Hindlimb muscle (tissue), 1 donor: ENCODE results near the gene USH1G. TPM values are rescaled to one million over a fixed set of nuclear protein-coding genes. Genes with fewer than 3 reads are reported as not detected.

Experiments used
- DNase-seq: peaks from one replicate; pipeline ENCODE4 v3.0.0-alpha.2; 2013
- polyA plus RNA-seq: library from polyadenylated mRNA; unstranded; fragments of 120-200 nt; gene quantifications from one replicate; pipeline ENCODE4 v1.2.1, GENCODE V29; 2013; ENCODE audit not compliant: insufficient read length

The USH1G gene
- polyA plus RNA-seq, 1 donor = not detected

DNA sequence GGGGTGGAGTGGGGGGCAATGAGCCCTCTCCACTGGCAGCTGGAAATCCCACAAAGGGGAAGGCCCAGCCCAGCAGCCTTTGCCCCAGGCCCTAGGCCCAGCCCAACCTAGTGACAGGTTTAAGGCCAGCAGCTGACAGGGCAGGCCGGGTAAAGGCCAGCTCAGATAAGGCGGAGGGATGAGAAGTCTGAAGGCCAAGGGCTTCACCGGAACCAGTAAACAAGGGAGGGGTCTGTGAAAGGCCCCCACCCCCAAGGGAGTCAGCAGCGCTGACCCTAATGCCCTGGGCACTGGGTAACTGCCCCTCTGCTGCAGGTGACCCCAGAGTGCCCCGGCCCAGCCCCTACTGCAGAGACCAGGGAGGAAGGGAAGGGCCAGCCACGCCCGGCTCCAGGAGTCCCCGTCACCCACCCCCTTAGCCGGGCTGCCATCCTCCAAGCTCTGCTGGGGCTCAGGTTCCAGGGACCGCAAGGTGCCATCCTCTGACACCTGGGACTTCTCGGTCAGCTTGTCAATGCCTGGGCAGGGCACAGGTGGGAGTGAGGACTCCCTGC is 30.2 kb upstream of the USH1G start:
- DNase-seq = no peak

DNA sequence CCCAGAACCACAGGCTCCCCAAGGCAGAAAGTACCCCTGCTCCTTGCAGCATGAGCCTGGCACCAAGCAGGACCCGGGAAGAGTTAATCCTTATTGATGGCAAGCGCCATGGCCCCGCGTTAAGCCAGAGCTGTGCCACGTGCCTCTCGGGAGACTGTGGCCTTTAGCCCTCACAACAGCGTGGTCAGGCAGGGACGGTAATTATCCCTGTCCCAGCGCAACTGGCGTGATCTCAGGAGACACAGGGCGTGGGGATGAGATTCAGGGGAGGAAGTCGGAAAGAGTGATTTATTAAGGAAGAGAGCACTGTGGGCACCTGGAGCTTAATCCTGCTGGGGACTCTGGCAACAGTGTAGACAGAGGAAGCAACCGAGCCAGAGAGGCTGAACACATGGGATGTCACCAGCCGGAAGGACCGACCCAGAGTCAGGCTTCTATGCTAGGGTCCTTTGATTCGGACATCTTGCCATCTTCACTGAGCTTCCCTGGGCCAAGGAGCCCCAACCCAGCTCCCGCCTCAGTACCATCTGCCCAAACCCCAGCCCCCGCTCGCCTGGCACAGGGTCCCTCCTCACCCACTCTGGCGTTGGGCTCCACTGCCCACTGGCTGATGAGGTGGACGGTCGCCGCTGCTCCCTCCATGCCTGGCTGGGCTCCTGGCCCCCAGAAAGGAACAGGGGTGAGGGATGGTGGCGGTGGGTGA is 29.5 kb upstream of the USH1G start:
- no peak for DNase-seq

DNA sequence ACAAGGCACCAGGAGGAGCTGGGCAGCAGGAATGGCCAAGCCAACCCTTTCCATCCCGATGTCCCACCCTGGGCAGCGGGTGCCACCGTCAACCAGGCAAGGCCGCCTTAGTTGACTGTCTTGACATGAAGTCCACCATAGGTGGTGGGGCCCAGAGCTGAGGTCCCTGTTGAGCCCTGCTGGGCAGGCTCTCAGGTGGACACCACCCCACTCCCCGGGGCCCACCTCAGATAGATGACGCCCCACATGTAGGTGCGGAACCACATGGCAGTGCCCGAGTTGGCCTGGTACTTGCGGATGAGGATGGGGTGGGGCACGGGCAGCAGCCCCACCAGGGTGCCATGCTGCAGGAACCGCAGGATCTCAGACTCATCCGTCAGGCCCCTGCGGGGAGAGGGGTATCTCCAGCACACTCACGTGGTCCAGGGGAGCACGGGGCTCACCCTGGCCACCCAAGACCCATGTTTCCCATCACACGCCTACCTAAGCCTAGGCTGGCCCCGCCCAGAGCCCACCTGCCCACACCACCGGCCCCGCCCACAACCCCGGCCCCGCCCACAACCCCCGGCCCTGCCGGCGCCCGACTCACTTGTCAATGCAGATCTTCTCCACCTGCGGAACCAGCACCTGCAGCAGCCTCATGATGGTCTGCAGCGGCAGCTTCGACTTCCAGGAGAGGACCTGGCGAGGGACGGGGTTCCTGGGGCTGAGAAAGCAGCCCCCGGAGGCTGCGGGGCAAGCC is 28.8 kb upstream of the USH1G start:
- DNase-seq = no peak

DNA sequence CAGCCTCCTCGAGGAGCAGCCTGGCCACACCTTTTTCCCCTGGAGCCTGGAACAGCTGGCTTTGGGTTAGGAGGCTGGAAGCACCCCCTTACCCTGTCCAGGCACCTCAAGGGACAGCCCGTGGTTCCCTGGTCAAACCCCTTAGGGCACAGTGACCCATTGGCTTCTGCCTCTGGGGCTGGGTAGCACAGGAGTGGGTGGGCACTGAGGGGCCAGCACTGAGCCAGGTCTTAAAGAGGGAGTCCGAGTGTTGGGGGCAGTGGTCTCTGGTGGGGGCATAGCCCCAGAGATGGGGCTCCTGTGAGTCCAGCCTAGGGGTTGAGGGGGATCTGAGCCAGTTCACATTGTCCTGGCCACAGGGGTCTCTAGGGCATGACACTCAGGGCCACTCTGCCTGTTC is 28.0 kb upstream of the USH1G start:
- no peak for DNase-seq

DNA sequence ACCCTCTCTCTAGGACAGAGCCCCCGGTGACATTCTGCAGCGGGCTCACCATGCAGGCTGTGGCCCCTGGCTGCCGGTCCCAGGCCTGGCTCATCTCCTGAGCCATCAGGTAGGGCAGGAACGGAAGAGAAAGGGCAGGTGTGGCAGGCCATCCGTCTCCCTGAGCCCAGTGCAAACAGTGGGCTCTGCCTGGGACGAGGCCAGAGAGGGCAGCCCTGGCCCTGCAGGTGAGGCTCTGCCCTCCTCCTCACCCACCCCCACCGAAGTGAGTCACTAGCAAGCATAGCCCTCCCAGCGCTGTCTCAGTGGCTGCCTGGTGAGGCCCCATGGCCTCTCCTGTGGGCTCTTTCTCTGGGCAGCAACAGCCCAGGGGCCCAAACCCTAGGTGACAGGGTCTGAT is 27.2 kb upstream of the USH1G start:
- DNase-seq = no peak

DNA sequence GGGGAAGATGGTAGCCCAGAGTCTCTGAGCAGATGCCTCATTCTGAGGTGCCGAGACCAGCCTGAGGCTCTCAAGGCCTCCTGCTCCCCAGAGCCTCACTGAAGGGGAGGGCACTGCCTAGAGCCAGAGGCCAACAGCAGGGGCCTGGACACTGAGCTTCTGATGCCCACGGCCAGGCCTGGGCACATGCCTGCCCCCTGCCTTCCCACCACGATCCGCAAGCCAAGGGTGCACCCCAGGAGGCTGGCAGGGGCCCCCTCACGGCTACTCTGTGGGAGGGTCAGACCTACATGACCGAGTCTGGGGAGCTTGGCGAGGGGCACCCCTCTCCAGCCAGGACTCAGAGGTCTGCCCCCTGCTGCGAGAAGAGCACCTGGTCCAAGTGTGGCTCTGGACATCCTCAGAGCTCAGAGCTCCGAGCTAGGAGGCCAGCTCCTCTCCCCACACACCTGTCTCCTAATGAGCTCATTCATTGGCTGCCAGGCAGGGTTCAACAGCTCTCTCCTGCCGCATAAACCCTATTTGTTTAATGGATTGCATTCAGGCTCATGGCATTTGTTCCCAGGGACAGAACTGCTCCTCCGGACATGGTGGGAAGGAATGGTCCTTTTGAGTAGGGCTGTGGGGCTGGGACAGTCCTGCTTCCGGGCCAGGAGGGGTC is 26.5 kb upstream of the USH1G start:
- no peak for DNase-seq

DNA sequence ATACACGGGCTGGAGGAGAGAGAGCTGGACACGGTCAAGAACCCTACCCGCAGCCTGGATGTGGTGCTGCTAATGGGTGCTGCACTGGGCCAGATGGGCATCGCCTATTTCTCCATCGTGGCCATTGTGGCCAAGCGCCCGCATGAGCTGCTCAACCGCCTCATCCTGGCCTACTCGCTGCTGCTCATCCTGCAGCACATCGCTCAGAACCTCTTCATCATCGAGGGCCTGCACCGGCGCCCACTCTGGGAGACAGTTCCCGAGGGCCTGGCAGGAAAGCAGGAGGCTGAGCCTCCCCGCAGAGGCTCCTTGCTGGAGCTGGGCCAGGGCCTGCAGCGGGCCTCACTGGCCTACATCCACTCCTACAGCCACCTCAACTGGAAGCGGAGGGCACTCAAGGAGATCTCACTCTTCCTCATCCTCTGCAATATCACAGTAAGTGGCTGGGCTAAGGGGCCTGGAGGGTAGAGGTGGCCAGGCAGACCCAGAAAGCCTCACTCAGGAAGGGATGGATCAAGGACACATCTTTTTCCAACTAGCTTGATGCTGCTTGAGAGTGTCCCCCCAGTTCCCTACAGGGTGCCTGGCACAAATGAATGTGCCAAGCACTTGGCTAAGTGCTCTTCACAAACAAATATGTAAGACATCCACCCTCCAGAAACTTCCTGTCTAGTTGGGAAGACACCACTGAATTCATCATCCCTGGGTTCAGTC is 24.1 kb upstream of the USH1G start:
- DNase-seq = no peak

DNA sequence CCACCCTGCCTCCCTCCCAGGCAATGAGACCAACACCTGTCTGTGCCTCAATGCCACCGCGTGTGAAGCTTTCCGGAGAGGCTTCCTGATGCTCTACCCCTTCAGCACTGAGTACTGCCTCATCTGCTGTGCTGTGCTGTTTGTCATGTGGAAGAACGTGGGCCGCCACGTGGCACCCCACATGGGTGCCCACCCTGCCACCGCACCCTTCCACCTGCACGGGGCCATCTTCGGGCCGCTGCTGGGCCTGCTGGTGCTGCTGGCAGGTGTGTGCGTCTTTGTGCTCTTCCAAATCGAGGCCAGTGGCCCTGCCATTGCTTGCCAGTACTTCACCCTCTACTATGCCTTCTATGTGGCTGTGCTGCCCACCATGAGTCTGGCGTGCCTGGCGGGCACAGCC is 23.6 kb upstream of the USH1G start:
- no peak for DNase-seq

DNA sequence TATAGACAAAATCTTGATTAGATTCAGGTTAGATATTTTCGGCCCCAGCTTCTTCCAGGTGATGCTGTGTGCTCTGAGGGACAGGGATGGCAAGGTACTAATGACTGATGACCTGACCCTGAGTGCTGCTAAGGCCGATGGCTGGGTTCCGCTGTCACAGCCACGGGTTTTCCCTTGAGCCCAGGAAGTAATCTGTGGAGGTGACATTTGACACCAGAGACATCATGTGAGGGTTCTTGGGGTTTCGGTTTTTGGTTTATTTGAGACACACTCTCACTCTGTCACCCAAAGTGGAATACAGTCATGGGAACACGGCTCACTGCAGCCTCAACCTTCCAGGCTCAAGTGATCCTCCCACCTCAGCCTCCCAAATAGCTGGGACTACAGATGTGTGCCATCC is 22.5 kb upstream of the USH1G start:
- no peak for DNase-seq

DNA sequence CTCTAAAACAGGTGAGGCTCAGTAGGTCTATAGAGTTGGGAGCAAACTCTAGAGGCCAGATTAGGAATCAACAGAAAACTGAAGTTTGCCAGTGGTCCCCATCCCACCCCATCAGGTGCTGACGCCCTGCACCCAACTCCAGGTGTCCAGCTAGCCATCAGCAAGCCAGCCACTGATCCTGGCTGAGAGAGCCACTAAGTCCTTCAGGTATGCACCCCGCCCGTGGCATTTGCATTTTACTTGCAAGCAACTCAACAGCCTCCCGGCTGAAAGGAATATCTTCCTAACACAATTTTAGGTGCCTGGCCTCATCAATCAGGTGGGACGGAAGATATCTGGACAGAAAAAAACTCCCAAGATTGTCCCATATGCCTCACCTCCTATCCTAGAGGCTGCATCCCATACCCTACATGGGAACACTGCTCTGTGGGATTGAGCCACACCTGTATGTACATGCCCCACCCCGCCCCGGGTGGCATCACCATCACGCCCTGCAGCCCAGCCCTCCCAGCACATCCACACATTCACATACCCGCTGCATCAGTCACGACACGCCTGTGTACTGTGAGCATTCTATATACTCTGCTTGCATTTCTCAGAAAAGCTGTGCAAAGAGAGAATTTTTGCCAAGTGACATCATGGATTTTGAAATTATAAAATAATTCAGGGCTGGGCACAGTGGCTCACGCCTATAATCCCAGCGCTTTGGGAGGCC is 20.9 kb upstream of the USH1G start:
- no peak for DNase-seq

DNA sequence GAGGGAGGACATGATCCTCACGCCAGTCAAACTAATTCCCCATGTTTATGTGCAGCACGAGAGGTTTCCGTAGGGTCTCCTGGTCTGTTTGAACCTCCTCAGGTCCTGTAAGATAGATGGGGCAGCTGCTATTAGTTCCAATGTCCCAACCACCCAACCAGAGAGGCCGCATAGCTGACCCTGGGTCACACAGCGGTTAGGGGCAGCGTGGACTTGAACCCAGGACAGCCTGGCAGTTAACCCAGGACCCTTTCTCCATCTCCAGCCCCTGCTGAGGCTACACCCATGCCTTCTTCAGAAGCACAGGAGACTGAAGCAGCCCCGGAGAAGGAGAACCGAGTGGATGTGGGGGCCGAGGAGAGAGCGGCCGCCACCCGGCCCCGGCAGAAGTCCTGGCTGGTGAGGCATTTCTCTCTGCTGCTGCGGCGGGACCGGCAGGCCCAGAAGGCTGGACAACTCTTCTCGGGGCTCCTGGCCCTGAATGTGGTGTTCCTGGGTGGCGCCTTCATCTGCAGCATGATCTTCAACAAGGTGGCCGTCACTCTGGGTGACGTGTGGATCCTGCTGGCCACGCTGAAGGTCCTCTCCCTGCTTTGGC is 18.2 kb upstream of the USH1G start:
- DNase-seq = no peak

DNA sequence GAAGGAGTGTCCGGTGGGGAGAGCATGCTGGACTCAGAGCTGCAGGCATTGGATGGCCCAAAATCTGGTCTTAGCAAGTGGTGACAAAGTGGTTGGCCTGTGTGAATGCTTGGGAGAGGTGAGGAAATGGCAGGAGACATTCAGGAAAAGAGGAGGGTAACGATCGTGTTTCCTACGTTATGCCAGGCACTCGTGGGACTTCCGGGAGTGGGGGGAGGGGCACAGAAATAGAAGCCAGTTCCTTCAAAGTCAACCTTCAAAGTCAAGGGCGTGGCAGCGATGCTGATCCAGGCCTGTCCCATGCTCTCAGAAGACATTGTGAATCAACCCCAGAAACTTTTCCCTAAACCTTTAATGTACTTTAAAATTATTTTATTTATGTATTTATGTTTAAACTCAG is 16.5 kb upstream of the USH1G start:
- DNase-seq = no peak

DNA sequence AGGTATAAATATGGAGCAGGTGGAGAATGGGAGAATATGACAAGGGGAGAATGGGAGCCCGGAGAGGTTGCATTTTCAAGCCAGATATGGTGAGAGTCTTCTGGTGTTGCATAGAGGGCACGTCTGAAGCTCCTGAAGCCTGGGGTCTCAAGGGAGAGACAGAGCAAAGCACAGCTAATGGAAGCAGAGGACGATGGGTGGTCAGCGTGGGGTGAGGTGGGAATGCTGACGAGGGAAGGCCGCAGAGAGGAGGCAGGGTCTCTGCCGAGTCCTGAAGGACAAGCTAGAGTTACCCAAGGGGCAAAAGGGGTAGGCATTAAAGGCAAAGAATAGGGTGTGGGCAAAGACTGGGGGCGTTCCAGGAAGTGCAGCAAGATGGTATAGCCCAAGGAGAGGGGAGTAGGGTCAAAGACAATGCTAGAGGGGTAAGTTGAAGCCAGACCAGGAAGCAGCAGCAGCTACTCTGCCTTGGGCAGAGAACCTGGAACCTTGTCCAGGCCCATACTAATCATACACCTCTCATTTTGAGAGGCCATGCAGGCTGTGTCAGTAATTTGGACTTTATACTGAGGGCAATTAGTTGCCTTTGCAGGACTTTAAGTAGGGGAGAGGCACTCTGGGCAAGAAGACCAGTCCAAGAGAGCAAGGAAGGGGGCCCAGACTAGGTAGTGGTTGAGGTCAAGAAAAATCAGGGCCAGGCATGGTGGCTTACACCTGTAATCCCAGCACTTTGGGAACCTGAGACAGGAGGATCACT is 15.3 kb upstream of the USH1G start:
- no peak for DNase-seq

DNA sequence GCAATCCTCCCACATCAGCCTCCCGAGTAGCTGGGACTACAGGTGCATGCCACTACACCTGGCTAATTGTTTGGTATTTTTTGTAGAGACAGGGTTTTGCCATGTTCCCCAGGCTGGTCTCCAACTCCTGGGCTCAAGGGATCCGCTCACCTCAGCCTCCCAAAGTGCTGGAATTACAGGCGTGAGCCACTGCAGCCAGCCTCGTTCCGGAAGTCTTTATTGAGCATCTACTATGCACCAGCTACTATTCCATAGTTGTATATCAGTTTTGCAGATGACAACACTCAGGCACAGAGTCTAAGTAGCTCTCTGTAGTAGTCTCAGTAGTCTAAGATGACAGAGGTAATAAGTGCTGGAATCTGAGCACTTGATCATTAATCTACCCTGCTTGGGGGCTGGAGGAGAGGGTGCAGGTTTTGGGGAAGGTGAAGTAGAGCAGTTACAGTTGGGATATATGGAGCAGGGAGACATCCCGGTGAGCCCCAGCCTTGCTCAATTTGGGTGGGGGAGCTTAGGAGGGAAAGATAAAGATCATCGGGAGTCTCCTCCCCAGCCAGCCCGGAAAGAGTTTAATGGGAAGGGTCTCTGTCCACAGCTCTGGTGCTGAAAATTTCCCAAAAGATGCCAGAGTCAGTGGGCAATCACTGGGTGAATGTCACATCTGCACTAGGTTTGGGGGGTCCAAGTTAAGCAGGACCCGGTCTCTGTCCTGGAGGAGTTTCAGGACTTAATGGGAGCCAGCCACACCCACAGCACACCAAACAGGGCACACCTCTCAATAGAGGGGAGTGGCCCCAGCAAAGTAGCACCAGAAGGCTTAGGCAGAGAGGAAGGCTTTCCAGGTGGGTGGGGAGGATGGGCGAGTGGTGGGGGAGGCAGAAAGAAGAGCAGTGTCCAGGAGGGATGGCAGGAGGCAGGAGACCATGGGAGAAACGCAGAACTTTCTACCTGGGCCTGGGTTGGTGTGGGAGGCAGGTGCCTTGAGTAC is 14.3 kb upstream of the USH1G start:
- DNase-seq = no peak

DNA sequence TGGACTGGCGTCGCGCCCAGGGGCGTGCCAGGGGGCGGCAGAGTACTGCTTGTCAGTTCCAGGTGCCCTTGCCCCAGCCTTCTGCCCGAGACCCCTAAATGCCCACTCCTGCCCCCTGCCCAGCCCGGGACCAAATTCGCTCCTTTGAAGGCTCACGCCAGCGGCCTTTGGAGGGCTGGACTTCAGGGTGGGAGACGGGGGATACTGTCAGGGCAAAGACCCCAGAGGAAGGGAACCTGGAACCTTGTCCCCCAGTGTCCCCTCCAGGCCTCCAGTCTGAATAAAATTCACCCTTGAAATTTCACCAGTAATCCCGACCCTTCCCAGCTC is 13.4 kb upstream of the USH1G start:
- DNase-seq = no peak

DNA sequence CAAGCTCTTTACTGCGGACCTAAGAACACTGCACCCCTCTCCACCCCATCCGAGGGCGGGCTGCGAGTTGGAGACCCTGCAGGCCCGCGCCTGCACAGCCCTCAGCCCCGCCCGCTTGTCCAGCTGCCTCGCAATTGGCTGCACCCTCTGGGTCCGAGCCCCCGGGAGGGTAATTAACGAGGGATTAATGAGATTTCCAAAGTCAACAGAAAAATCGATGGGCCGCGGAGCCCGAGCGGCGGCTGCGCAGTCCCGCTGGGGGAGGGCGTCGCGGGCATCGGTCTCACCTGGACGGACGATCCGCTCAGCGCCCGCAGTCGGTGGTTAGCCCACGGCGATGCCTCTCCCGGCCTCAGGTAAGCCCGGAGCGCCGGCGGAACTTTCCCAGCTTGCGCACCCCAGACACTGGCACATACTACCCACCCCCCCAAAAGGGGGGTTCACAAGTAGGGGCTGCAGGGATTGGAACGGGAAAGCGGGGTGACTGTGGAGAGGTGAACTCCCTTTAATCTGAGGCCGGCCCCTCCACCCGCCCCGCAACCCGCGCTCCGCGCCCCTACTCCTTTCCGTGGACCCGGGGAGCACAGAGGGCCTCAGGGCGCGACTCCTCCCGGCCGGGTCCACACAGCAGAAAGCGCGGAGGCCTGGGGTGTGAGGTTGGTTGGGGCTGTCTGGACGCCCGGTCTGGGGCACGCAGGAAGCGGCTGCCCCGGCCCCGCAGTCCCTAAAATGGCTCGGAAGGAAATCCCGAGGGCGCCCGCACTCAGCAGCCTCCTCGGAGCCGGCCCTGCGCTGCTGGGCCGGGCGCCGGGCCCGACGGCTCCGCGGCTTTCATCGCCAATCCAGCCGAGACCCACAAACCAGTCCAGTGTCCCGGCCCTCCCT is 12.8 kb upstream of the USH1G start, which contains the start of gene OTOP3:
Gene OTOP3, plus strand, starts transcription at position 314 of the 885 bp plus-strand sequence. Its CDS starts 24 bp downstream, at position 338.
- no peak for DNase-seq

DNA sequence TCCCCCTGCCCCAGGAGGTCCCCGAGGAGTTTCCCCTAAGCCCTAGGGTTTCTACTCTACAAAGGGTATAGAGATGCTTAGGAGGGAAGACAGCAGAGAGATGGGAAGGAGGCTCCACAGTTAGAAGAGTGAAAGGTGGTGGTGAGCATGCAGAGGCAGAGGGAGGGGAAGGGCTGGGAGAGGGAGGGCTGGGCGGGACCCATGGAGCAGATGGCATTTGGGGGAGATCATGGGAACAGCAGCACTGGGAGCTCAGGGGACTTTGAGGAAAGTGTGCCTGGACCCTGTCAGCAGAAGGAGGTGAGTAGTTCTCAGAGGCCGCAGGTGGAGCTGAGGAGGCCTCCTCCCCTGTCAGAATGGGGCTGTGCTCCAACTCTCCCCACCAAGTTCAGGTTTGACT is 12.0 kb upstream of the USH1G start:
- no peak for DNase-seq

DNA sequence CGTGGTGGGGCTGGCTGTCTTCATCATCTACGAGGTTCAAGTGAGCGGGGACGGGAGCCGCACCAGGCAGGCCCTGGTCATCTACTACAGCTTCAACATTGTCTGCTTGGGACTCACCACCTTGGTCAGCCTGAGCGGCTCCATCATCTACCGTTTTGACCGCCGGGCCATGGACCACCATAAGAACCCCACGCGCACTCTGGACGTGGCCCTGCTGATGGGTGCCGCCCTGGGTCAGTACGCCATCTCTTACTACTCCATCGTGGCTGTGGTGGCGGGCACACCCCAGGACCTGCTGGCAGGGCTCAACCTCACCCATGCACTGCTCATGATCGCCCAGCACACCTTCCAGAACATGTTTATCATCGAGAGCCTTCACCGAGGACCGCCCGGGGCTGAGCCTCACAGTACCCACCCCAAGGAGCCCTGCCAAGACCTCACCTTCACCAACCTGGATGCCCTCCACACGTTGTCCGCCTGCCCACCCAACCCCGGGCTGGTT is 7.5 kb upstream of the USH1G start:
- DNase-seq = no peak
